ENCODE results near the gene AGAP1. TPM values are rescaled to one million over a fixed set of nuclear protein-coding genes. Genes with fewer than 3 reads are reported as not detected.
A peak's percentile ranks its signal among the peaks of the same experiment; 100 is the strongest.

AGAP1 gene
- total and polyA plus RNA-seq, 10 donors: 1.1 to 26.6 (median 11.3) TPM

DNA sequence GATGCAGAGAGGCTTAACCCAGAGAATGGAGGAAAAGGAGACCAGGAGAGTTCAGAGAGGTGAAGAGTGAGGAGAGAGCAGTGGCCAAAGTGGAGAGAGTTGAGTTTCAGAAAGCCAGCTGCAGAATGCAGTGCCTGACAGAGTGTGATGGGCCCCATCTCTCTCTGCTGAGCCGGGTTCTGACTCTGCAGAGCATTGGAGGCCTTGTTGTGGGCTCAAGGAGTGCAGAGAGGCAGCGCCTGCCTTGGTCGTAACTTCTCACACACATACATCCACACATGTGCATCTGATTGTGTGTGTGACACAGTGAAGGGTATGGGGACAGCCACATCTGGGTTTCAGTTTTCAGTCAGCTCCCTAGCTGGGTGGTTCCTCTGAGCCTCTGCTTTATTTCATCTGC is 58.8 kb downstream of the AGAP1 start:
- intact Hi-C loops (cut with DNase I; ENCODE audit: low total_unique reads): no loop called here
- H3K36me3 ChIP-seq: no peaks in the 10 kb centered on the region
- DNase-seq: peak; percentile 39
- WGBS, 5 donors: 60 to 92% (median 83%) methylated on average over 2 to 3 of the region's 3 CpGs
- H3K27ac ChIP-seq: no peak overlapping the region
- H3K4me1 ChIP-seq: peaks cover 0 to 33% (median 16%) of the 10 kb centered on the region in 6 donors
- TF ChIP-seq POLR2AphosphoS5 (IDR thresholded peaks at IDR 0.05) (no peak), POLR2A (IDR thresholded peaks at IDR 0.05) (no peak)
- TF ChIP-seq, protein P1, sequence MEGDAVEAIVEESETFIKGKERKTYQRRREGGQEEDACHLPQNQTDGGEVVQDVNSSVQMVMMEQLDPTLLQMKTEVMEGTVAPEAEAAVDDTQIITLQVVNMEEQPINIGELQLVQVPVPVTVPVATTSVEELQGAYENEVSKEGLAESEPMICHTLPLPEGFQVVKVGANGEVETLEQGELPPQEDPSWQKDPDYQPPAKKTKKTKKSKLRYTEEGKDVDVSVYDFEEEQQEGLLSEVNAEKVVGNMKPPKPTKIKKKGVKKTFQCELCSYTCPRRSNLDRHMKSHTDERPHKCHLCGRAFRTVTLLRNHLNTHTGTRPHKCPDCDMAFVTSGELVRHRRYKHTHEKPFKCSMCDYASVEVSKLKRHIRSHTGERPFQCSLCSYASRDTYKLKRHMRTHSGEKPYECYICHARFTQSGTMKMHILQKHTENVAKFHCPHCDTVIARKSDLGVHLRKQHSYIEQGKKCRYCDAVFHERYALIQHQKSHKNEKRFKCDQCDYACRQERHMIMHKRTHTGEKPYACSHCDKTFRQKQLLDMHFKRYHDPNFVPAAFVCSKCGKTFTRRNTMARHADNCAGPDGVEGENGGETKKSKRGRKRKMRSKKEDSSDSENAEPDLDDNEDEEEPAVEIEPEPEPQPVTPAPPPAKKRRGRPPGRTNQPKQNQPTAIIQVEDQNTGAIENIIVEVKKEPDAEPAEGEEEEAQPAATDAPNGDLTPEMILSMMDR (IDR thresholded peaks at IDR 0.05 in 8 of 11, conservative IDR thresholded peaks at IDR 0.05 in 3 of 11): no peak
- no peaks in the 10 kb centered on the region for H3K9me3 ChIP-seq
- H3K4me3 ChIP-seq: no peak overlapping the region
- peaks cover 0 to 23% (median 0%) of the 10 kb centered on the region in 7 donors for H3K27me3 ChIP-seq (replicated peaks in 1 of 7)

DNA sequence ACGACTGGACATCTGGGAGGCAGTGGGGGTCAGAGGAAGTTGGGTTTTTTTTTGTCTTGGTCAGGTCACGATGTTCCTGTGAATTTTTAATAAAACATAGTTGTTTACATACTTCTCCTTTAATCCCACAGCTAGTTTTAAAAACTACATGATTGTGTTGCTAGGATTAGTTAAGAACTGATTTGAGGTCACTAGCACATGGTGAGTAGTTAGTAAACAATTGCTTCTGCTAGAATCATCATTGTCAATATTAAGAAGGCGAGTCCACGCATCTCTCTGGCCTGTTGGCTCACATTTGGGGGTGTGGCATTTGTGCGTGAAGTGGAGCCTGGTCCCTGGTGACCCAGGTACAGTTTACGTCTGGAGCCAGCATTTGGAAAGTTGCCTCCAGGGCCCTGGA is 59.4 kb downstream of the AGAP1 start:
- Histone ChIP-seq H3K4me1 (peaks cover 0 to 33% (median 16%) of the 10 kb centered on the region in 6 donors), H3K4me3 (no peak overlapping the region), H3K9me3 (no peaks in the 10 kb centered on the region), H3K27ac (no peak overlapping the region), H3K36me3 (no peaks in the 10 kb centered on the region), H3K27me3 (replicated peaks in 1 of 7) (peaks cover 0 to 23% (median 0%) of the 10 kb centered on the region in 7 donors)
- TF ChIP-seq POLR2A (IDR thresholded peaks at IDR 0.05): no peak
- TF ChIP-seq, protein P1 (IDR thresholded peaks at IDR 0.05 in 8 of 11, conservative IDR thresholded peaks at IDR 0.05 in 3 of 11): no peak
- no peak for TF ChIP-seq POLR2AphosphoS5 (IDR thresholded peaks at IDR 0.05)
- intact Hi-C loops (cut with DNase I; ENCODE audit: low total_unique reads): no loop called here
- 72 to 85% (median 83%) methylated on average over 6 of the region's 6 CpGs for WGBS, 5 donors
- DNase-seq: no peak

DNA sequence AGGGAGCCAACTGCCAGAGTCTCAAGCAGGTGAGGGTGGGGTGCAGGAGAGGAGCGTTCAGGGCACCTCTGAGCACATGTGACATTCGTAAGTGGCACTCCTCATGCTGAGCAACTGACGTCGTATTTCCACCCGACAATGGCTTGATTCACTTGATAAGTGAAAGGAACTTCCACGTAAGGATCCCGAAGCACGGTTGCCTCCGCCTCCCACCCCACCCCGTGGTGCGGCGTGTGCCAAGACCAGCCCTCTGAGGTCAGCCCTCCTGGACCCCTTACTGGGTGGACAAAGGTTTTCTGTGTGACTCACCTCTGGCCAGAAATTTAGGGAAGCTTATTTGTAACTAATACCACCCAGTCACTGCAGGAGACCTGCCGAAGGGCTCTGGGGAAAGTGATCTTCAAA is 59.9 kb downstream of the AGAP1 start:
- peaks cover 0 to 23% (median 0%) of the 10 kb centered on the region in 7 donors for H3K27me3 ChIP-seq (replicated peaks in 1 of 7)
- peaks cover 0 to 33% (median 16%) of the 10 kb centered on the region in 6 donors for H3K4me1 ChIP-seq
- WGBS, 5 donors: 81 to 90% (median 85%) methylated on average over 13 of the region's 13 CpGs
- H3K9me3 ChIP-seq: no peaks in the 10 kb centered on the region
- H3K36me3 ChIP-seq: no peaks in the 10 kb centered on the region
- H3K4me3 ChIP-seq: no peak overlapping the region
- no peak overlapping the region for H3K27ac ChIP-seq
- intact Hi-C loops (cut with DNase I; ENCODE audit: low total_unique reads): no loop called here
- TF ChIP-seq POLR2AphosphoS5 (IDR thresholded peaks at IDR 0.05) (no peak), POLR2A (IDR thresholded peaks at IDR 0.05) (no peak)
- TF ChIP-seq, protein P1 (IDR thresholded peaks at IDR 0.05 in 8 of 11, conservative IDR thresholded peaks at IDR 0.05 in 3 of 11): no peak
- peak; percentile 47 for DNase-seq

DNA sequence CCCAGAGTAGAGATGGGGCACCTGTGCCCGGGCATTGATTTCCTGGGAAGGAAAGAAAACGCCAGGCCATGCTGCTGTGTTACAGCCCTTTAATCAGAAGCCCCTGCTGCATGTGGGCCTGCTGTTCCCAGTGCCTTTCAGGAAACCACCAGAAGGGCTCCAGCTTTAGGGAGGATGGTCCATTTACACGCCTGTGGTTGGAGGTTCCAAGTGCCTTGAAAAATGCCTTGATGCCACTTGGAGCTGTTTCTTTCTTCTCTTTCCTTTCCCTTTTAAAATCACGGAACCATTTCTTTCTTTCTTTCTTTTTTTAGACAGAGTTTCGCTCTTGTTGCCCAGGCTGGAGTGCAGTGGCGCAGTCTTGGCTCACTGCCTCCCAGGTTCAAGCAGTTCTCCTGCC is 60.5 kb downstream of the AGAP1 start:
- peak; percentile 36 for DNase-seq
- TF ChIP-seq POLR2AphosphoS5 (IDR thresholded peaks at IDR 0.05) (no peak), POLR2A (IDR thresholded peaks at IDR 0.05) (no peak)
- TF ChIP-seq, protein P1 (IDR thresholded peaks at IDR 0.05 in 8 of 11, conservative IDR thresholded peaks at IDR 0.05 in 3 of 11): no peak
- intact Hi-C loops (cut with DNase I; ENCODE audit: low total_unique reads): no loop called here
- Histone ChIP-seq H3K27me3 (replicated peaks in 1 of 7) (peaks cover 0 to 23% (median 0%) of the 10 kb centered on the region in 7 donors), H3K4me1 (peaks cover 0 to 33% (median 16%) of the 10 kb centered on the region in 6 donors), H3K27ac (no peak overlapping the region), H3K9me3 (no peaks in the 10 kb centered on the region), H3K4me3 (no peak overlapping the region), H3K36me3 (no peaks in the 10 kb centered on the region)
- 82 to 90% (median 83%) methylated on average over 6 of the region's 6 CpGs for WGBS, 5 donors

Measured in spleen (tissue), 11 donors.